Measurements from ENCODE around the gene AKAP11. TPM values are rescaled to one million over a fixed set of nuclear protein-coding genes. Genes with fewer than 3 reads are reported as not detected.
A peak's percentile ranks its signal among the peaks of the same experiment; 100 is the strongest.

Gene AKAP11
- total and polyA plus RNA-seq, 5 experiments from 2014 or later, result 2.5 to 33.9 (median 4.5) TPM

DNA sequence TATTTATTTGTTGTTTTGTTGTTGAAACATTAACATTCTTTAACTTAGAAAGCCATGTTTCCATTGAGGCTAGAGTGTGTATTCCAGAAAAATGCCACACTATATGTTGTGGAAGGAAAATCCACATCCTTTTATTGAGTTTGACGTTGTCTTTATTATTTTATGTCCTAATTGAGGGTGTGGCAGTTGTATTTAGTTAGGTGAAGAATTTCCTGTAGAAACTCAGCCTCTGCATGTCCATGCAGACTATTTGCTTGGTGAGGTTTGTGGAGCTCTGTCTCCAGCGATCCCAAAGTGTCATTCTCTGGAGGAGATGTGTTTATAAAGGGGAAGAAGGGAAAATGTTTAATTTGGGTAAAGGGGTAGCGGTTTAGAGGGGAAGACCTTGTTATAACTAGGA lies 46.6 kb downstream of the AKAP11 start:
- ATAC-seq, result no peak
- no peak for DNase-seq
- H3K27ac Mint-ChIP-seq, result peak overlapping the region in 4 of 10 donors; percentile 39 to 67 (median 48)
- no peaks in the 10 kb centered on the region for H3K27me3 Mint-ChIP-seq
- POLR2A ChIA-PET, result no interaction called here
- H3K4me1 Mint-ChIP-seq, result peaks cover 7 to 14% (median 12%) of the 10 kb centered on the region in 4 donors
- H3K36me3 Mint-ChIP-seq, result peaks cover 4 to 67% (median 8%) of the 10 kb centered on the region in 3 donors
- H3K9me3 Mint-ChIP-seq, result no peaks in the 10 kb centered on the region
- no peak overlapping the region for H3K4me3 Mint-ChIP-seq

GRCh38 chr13:42320375-42320787 lies 48.4 kb downstream of the AKAP11 start:
- DNase-seq, result no peak
- ATAC-seq, result no peak
- POLR2A ChIA-PET, result no interaction called here
- Mint-ChIP-seq H3K4me1 (peaks cover 7 to 14% (median 12%) of the 10 kb centered on the region in 4 donors), H3K36me3 (peaks cover 0 to 55% (median 4%) of the 10 kb centered on the region in 3 donors), H3K27me3 (no peaks in the 10 kb centered on the region), H3K4me3 (peak overlapping the region in 1 of 10 donors; percentile 64), H3K9me3 (no peaks in the 10 kb centered on the region), H3K27ac (peak overlapping the region in 8 of 10 donors; percentile 27 to 92 (median 56))

- Mint-ChIP-seq H3K4me3 (no peak overlapping the region), H3K4me1 (peaks cover 10 to 14% (median 12%) of the 10 kb centered on the region in 4 donors), H3K27ac (peak overlapping the region in 1 of 10 donors; percentile 5)
Observed at GRCh38 chr13:42322806-42323205, 50.9 kb downstream of the AKAP11 start.

GRCh38 chr13:42324704-42325103 lies 52.8 kb downstream of the AKAP11 start:
- Mint-ChIP-seq H3K27ac (peak overlapping the region in 3 of 10 donors; percentile 30 to 52 (median 47)), H3K4me3 (no peak overlapping the region), H3K9me3 (no peaks in the 10 kb centered on the region), H3K36me3 (peaks cover 0 to 20% (median 0%) of the 10 kb centered on the region in 3 donors), H3K4me1 (peaks cover 15 to 19% (median 16%) of the 10 kb centered on the region in 4 donors), H3K27me3 (no peaks in the 10 kb centered on the region)
- DNase-seq (no peak), ATAC-seq (no peak)
- POLR2A ChIA-PET, result no interaction called here

More at GRCh38 chr13:42322806-42323205, 50.9 kb downstream of the AKAP11 start:
- Mint-ChIP-seq H3K27me3 (no peaks in the 10 kb centered on the region), H3K9me3 (no peaks in the 10 kb centered on the region), H3K36me3 (peaks cover 0 to 34% (median 2%) of the 10 kb centered on the region in 3 donors)
- no peak for ATAC-seq
- POLR2A ChIA-PET, result no interaction called here
- DNase-seq, result no peak

DNA sequence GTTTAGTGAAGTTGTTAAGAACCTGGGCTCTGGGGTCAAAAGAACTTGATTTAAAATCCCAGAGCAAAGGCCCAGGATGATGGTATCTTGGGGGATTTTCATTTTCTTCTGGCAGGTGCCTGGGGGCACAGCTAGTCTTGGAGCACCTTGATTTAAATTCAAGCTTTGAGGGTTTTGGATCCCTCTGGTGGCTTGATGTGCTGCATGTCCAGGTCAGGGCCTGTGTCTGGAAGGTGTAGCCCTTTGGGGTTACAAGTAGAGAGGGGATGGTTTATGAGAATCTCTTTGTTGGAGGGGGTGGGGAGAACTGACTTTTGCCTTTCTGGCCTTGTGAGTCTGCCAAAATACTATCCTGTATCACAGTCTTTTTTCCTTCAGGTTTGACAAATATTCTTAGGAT lies 55.8 kb downstream of the AKAP11 start:
- DNase-seq (no peak), ATAC-seq (no peak)
- H3K27me3 Mint-ChIP-seq, result no peaks in the 10 kb centered on the region
- H3K9me3 Mint-ChIP-seq, result no peaks in the 10 kb centered on the region
- peaks cover 0 to 4% (median 0%) of the 10 kb centered on the region in 3 donors for H3K36me3 Mint-ChIP-seq
- H3K4me1 Mint-ChIP-seq, result peaks cover 17 to 24% (median 21%) of the 10 kb centered on the region in 4 donors
- peak overlapping the region in 2 of 10 donors; percentile 63 to 68 for H3K27ac Mint-ChIP-seq
- no peak overlapping the region for H3K4me3 Mint-ChIP-seq
- POLR2A ChIA-PET, result no interaction called here

DNA sequence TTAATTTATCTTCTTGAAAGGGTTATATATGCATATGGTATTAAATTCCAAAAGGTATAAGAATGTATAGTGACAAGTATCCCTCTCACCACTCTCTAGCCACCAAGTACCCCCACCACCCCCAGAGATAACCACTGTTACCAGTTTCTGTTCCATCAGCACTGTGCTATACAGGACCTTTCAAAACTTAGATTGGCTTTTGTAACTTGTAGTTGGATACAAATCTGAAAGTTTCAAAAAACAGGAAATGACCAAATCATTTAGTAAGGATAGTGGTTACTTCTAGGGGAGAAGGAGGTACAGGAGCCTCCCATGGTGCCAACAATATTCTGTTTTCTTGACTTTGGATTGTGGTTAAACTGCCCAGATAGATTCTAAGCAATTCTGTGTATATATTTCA lies 56.7 kb downstream of the AKAP11 start:
- Mint-ChIP-seq H3K4me3 (peak overlapping the region in 8 of 10 donors; percentile 0 to 70 (median 16)), H3K4me1 (peaks cover 17 to 24% (median 21%) of the 10 kb centered on the region in 4 donors), H3K9me3 (no peaks in the 10 kb centered on the region), H3K36me3 (no peaks in the 10 kb centered on the region), H3K27me3 (no peaks in the 10 kb centered on the region), H3K27ac (peak overlapping the region in 8 of 10 donors; percentile 33 to 90 (median 77))
- ATAC-seq (peak; percentile 47 to 68), DNase-seq (peak in 1 of 10 donors; percentile 18)
- POLR2A ChIA-PET, result no interaction called here

DNA sequence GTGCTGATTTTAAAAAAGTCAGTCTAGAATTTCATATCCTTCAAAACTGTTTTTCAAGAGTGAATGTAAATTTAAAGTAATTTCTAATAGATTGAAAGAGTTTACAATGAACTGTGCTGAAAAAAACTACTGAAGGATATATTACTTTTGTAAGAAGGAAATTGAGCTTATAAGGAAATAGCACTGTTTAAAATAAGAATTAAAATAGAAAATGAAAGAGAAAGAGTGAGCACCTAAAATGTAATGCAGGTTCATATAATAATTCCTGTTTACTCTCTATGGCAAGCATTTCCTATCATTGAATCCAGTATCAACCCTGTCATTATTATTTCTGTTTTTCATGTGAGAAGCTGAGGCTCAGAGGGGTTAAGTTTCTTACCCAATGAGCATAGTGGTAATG lies 57.3 kb downstream of the AKAP11 start:
- H3K9me3 Mint-ChIP-seq, result no peaks in the 10 kb centered on the region
- H3K4me3 Mint-ChIP-seq, result peak overlapping the region in 5 of 10 donors; percentile 15 to 70 (median 34)
- POLR2A ChIA-PET, result no interaction called here
- no peaks in the 10 kb centered on the region for H3K27me3 Mint-ChIP-seq
- ATAC-seq, result peak in 1 of 2 donors; percentile 16
- peaks cover 17 to 25% (median 23%) of the 10 kb centered on the region in 4 donors for H3K4me1 Mint-ChIP-seq
- no peak for DNase-seq
- H3K27ac Mint-ChIP-seq, result peak overlapping the region in 8 of 10 donors; percentile 50 to 90 (median 78)
- H3K36me3 Mint-ChIP-seq, result no peaks in the 10 kb centered on the region

- ATAC-seq, result no peak
- Mint-ChIP-seq H3K27ac (peak overlapping the region in 2 of 10 donors; percentile 33 to 55), H3K27me3 (no peaks in the 10 kb centered on the region), H3K36me3 (no peaks in the 10 kb centered on the region), H3K4me1 (peaks cover 21 to 32% (median 30%) of the 10 kb centered on the region in 4 donors), H3K4me3 (no peak overlapping the region), H3K9me3 (no peaks in the 10 kb centered on the region)
- DNase-seq, result no peak
- POLR2A ChIA-PET, result interaction anchor here (0.6 kb wide), 1 partner anchor 498 kb away, joined by 3 read pairs; no protein-coding TSS in a partner anchor
Observed at GRCh38 chr13:42331009-42331408, 59.1 kb downstream of the AKAP11 start.

- Mint-ChIP-seq H3K4me3 (no peak overlapping the region), H3K9me3 (no peaks in the 10 kb centered on the region), H3K36me3 (no peaks in the 10 kb centered on the region), H3K27ac (peak overlapping the region in 2 of 10 donors; percentile 53 to 67), H3K4me1 (peaks cover 10 to 29% (median 27%) of the 10 kb centered on the region in 4 donors), H3K27me3 (no peaks in the 10 kb centered on the region)
- ATAC-seq (peak; percentile 46 to 53), DNase-seq (peak in 2 of 10 donors; percentile 25 to 31)
- POLR2A ChIA-PET, result no interaction called here
Observed at GRCh38 chr13:42333613-42334328, 61.8 kb downstream of the AKAP11 start.

DNA sequence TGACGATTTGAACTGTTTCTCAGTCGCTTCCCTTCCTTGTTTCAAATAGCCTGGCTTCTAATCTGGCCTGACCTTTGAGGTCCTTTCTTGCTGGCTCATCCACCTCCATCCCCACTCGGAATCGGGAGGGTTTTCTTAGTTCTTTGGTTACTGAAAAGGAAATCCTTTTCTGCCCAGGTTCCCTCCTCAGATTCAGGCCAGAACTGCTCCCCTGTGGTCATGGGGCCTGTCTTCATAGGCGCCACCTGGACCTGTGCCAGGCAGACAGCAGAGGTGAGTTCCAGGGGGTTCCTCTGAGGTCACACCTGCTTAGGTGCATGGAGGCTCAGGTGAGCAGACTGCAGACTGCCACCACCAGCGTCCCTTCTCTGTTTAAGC lies 62.4 kb downstream of the AKAP11 start:
- no peaks in the 10 kb centered on the region for H3K27me3 Mint-ChIP-seq
- POLR2A ChIA-PET, result no interaction called here
- peaks cover 8 to 24% (median 21%) of the 10 kb centered on the region in 4 donors for H3K4me1 Mint-ChIP-seq
- H3K4me3 Mint-ChIP-seq, result no peak overlapping the region
- ATAC-seq (no peak), DNase-seq (peak in 1 of 10 donors; percentile 8)
- no peaks in the 10 kb centered on the region for H3K36me3 Mint-ChIP-seq
- peak overlapping the region in 2 of 10 donors; percentile 53 to 67 for H3K27ac Mint-ChIP-seq
- H3K9me3 Mint-ChIP-seq, result no peaks in the 10 kb centered on the region

DNA sequence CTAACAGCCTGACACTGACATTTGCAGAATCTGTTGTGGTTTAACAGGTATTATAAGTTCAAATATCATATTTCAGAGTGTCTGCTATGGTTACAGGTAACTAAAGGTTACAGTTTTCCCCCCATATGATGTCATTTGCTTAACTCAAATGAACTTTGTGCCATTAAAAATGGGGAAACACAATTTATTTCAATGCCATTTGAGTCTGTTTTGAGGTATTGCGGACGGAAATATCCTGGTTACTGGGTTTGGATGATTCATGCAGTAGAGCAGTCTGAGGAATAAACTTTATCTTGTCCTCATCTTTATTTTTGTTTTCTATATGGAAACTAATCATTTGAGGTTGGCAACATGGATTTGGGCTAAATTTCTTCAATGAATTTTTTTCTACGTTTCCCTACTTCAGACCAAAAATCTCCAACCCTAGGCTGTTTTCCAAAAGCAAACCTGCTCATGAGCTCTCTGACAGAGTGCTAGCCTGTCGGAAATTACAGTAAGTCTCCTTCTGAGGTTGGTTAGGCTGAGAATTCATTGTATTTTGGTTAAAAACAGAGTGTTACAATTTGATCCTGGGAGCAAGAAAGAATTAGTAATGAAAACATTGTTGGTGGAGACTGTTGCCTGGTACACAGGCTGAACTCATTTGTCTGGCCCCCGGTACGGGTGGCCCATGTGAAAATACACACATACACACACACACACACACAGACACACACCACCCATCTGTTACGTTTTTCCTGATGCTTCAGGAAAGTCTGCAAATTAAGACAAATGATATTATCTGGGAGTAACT lies 66.1 kb downstream of the AKAP11 start:
- Mint-ChIP-seq H3K36me3 (no peaks in the 10 kb centered on the region), H3K9me3 (no peaks in the 10 kb centered on the region), H3K27me3 (no peaks in the 10 kb centered on the region), H3K27ac (no peak overlapping the region), H3K4me1 (peaks cover 4 to 9% (median 8%) of the 10 kb centered on the region in 4 donors), H3K4me3 (no peak overlapping the region)
- DNase-seq (no peak), ATAC-seq (no peak)
- POLR2A ChIA-PET, result no interaction called here

DNA sequence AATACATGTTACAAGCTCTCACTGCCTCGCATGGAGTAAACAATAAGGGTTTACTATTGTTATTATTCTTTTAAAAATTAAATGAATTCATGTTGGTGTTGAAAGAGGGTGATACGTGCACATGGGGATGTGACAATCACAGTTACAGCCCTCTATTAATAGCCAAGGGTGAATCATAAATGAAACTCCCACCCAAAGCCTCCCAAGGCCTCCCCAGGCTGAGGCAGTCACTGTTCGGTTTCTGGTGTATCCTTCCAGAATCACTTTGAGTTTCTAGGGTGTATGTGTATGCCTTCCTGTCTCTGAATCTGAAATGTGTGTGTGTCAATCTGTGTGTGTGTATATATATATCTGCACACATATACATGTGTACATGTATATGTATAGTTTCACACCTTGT lies 73.4 kb downstream of the AKAP11 start:
- Mint-ChIP-seq H3K36me3 (no peaks in the 10 kb centered on the region), H3K4me3 (no peak overlapping the region), H3K27me3 (peaks cover 0 to 2% (median 0%) of the 10 kb centered on the region in 5 donors), H3K27ac (no peak overlapping the region), H3K9me3 (no peaks in the 10 kb centered on the region), H3K4me1 (peaks cover 0 to 16% (median 6%) of the 10 kb centered on the region in 4 donors)
- ATAC-seq (no peak), DNase-seq (no peak)
- POLR2A ChIA-PET, result no interaction called here

DNA sequence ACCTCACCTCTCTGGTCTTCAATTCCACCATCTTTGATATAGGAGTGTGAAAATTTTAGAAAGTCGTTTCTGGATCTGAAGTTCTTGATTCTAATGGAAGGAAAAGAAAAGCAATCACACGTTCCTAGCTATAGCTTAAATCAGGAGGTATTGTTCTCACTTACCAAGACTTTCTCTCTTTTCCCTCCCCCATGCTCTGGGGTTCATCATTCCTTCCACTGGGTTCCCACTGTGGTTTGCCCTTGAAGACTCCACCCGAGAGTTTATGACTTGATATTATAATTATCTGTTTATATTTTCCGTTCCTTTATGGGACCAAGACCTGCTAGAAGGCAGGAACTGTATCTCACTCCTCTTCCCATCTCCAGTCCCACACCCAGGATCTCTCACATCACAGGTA lies 76.6 kb downstream of the AKAP11 start:
- POLR2A ChIA-PET, result no interaction called here
- Mint-ChIP-seq H3K9me3 (no peaks in the 10 kb centered on the region), H3K4me3 (no peak overlapping the region), H3K36me3 (no peaks in the 10 kb centered on the region), H3K27me3 (peaks cover 0 to 2% (median 0%) of the 10 kb centered on the region in 5 donors), H3K27ac (no peak overlapping the region), H3K4me1 (peaks cover 0 to 16% (median 9%) of the 10 kb centered on the region in 4 donors)
- ATAC-seq, result no peak
- no peak for DNase-seq
